Activated CD4-positive, alpha-beta T cell treated with anti-CD3 and anti-CD28 coated beads, Interleukin-2, Interleukin-6, amounts not matched to agents 100 ng/mL and 50 ng/mL, durations not matched to agents 16 hours and 8 hours (primary cell): ENCODE data around the gene THSD4.

Source experiments
- DNase-seq: peaks from one replicate; pipeline ENCODE4 v3.0.0-alpha.2; 2020

THSD4 gene

DNA sequence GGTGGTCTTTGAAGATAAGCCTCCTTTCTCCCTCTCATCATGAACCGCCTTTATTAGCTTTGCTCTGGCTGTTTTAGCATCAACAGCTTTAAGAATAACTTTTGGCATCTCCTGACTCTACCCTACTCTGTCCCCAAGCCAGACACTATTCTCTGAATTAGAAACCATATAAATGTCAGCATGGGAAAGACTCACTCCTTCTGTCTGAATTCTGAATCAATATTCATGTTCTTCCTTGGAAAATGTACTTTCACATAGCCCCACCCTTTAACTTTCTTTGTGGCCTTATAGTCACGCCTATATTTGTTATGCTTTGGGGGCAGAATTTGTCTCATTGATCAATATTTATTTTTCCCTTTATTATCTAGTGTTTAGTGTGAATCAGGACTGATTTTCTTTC is 563.3 kb downstream of the THSD4 start:
- DNase-seq = no peak

DNA sequence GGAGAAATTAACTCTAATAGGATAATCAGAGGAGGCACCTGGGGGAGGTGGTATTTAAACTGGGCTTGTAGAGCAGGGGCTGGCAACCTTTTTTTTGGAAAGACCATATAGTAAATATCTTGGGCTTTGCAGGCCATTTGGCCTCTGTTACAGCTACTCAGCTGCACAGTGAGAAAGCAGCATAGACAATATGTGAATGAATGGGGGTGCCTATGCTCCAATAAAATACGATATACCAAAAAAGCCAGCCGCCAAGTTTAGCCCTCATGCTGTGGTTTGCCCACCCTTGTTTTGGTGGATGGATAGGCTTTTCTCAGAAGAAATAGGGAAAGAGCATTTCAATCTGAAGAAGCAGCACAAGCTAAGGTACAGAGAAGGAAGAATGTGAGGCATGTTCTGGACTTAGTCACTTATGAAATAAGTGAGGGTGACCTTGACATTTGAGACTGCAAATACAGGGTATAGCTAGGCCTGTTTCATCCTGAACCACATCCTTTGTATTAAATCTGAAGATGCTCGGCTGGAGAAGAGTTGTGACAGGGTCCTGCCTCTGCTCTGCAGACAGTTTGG is 564.0 kb downstream of the THSD4 start:
- no peak for DNase-seq

DNA sequence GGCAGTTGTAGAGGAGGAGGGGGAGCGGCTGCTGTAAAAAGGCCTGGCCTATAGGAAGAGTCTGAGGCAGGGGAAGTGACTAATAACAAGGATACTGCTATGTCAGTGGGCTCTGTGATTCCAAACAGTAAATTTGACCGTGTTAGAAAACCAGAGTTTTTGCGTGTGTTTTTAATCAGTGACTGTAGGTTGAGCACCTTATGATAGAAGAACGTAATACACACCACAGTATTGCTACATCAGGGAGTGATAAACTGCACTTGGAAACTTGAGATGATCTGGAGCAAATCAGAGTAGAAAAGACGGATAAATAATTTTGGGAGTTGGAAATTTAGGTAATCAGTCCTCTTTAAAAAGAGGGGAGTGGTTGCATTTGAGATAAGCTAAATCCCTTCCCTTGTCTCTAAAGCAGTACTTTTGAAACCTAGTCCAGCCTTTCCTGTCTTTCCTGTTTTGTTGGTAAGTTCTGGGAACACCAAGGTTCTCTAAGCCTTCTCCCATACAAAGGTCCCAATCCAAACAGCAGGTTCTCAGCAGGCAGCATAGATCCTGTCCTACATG is 564.6 kb downstream of the THSD4 start:
- peak; percentile 82 for DNase-seq

DNA sequence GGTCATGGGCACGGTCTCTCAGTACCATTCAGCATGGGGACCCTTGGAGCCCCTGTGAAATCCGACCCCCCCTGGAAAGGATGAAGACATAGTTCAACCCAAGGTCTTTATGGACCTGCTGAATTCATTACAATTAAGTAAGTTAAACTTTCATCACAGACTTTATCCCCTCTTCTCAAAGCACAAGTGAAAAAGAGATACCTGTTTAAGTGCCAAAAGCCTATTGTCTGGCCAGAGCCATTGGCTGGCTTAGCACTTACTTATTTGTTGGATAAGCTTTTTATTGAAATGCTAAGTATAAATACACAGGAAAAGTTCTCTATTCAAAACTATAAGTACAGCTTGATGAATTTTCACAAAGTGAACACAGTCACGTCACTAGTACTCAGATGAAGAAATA is 566.7 kb downstream of the THSD4 start:
- no peak for DNase-seq

DNA sequence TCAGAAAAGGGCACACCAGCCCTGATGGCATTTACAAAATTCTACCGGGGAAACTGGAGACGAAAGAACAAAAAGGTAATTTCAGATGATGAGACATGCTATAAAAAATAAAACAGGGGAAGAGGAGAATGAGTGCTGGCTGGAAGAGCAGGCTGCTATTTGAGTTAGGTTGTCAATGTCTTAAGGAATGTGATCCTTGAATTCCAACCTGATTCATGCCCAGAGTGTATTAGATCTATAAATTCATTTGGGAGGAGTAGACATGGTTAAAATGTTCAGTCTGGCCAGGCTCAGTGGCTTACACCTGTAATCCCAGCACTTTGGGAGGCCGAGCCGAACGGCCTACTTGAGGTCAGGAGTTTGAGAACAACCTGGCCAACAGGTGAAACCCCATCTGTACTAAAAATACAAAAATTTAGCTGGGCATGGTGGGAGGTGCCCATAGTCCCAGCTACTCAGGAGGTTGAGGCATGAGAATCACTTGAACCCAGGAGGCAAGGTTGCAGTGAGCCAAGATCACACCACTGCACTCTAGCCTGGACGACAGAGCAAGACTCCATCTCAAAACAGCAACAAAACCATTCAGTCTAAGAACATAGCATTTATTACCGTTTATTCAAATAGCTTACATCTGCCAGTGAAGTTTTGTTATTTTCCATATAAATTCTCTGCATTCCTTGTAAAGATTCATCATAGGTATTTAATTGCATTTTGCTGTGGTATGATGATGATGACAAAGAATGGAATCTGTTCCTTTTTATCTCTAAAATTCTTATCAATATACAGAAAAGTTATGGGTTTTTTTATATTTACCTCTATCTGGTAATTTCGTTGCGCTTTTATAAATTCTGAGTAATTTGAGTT is 568.4 kb downstream of the THSD4 start:
- DNase-seq = no peak

DNA sequence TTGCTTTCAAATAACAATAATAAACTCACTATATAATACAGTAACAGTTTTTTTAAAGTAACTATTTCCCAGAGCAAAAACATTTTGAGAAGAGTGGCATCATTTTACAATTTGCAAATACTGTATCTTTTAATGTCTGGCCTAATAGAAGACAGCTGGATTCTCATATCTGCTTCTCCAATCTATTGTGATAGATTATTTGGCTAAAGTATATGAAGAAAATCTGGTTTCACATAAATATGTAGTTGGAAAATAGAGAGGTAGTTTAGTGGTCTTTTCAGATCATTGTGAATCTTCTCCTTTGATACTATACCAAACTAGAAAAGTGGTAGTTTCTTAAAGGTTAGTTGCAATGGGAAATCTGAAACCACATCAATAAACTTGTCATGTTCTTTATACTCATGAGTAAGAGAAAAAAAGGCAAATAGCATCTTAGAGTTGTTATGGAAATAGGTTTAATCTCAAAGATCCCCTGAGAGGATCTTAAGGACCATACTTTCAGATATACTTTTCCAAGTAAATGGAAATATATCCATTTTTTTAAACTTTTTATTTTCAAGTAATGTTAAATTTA is 570.2 kb downstream of the THSD4 start:
- no peak for DNase-seq

DNA sequence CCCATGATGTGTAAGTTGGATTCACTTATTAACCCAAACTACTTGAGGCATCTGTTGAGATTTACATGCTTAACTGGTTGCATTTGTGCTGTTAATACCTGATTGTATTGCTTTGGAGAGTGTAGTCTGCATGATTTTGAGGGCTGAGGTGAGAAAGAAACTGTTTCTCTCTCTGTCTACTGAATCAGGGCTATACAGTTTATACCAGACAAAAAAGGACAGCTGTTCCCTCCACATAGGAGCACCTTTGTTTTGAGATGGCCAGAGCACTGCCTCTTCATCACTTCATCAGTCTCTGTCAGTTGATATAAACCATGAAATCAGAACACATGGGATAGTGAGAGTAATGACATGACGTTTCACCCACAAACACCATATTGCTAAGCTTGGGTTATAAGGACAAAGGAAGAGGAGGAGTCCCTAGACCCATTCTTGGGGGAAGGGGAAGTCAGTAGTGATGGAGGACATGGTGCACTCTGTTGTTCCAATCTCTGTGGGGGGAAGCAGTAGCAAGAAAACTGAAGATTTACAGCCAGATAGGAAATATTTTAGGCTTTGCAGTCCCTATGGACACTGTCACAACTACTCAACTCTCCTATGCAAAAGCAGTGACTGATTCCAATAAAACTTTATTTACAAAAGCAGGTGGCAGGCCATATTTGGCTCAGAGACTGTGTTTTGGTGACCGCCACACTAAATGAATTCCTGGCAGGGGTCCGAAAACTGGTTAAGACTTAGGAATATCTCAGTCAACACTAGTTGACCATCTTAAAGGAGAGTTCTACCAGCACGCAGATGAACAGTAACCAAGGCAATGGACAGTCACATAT is 571.2 kb downstream of the THSD4 start:
- DNase-seq = no peak

DNA sequence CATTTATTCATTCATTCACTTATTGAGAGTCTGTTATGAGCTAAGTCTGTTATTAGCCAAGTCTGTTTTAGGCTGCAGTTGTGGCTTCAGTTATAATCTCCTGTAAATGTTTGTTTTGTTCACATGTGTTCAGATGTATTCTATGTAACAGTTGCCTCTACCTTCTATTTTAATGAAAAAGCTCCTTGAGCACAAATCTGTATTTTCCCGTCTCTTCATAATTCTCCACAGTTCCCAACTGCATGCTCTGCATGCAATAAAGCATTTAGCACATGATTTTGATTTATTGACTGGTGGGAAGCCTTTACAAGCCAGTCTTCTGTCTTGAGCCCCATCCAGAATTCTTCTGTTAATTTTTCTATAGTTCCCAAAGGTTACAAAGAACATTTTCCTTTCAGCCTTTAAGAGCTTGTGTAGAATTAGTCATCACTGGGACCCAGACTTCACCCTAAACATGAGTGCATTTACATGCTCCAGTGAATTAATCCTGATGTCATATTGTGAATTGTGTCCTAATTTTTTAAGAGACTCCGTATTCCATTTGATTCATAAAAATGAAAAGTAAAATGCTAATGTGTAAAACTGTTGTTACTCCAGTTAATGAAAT is 572.7 kb downstream of the THSD4 start:
- no peak for DNase-seq

DNA sequence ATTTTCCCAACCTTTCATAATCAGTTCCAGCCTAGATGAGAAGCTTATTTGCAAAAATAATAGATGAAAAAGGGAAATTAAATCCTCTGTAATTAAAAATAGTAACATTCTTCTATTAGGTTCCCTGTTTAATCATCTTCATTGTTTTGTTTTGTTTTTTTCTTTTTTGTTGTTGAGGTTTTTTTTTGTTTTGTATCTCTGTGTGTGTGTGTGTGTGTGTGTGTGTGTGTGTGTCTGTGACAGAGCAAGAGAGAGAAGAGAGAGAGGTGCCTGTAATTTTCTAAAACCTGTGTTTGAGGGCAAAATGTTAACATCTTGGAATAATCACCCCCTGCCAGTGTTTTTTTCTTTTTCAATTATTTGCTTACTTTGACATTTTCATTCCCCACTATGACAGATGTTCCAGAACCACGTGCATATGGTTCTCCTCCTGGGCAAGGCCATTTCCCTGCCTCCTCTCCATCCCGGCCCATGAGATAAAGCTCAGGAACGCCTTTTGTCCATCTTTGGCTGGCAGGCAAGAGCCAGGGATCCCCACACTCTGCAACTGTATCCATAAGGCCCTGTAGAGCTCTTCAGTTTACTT is 573.3 kb downstream of the THSD4 start:
- no peak for DNase-seq

DNA sequence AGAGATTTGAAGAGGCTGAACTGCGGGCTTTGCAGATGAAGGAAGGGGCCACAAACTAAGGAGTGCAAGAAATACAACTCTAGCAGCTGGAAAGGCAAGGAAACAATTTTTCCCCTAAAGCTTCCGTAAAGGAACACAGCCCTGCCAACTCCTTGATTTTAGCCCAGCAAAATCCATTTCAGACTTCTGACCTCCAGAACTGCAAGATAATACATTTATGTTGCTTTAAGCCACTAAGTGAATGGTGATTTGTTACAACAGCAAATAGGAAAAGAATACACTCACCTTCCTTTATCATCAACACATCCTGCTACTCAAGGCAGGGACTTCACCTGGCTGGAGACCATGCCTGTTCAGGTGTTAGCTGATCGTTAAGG is 575.8 kb downstream of the THSD4 start:
- no peak for DNase-seq

DNA sequence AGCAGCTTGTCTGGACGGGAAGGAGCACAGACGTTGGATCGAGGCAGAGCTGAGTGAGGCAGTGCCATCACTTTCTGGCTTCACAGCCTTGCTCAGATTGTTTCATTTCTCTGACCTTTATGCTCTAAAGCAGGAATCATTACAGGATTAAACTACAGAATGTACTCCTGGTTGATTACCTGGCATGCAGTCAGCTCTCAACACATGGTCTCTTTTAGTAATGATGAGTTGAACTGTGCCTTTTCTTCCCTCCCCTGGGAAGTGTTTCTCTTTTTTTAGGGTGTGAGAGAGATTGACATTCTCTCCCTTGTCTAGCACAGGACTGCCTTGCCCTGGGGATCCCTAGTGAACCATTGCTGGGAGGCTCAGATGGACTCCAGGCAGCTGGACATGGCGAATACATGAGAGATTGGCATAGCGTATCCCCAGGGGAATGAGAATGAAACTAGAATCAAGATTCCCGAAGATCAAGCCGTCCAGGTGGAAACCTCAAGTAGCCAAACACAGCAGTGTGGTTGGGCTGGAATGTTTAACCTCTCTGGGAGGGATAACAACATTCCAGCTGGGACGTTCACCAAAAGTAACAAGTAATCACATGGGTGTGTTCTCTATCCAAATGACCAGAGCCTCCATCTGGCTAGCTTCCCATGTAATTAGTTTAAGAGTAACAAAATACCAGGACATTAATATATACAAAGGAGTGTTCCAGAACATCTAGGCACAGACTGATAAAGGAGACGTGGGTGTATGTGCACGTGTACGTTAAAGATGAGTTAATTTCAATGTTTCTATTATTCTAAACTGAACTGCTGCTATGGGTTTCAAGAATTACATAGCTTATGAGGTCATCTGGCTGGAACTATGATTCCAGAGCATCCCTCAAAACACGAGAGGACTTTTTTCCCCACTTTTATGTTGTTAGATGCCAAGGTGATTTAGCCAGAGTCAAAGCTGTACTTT is 576.5 kb downstream of the THSD4 start:
- no peak for DNase-seq

DNA sequence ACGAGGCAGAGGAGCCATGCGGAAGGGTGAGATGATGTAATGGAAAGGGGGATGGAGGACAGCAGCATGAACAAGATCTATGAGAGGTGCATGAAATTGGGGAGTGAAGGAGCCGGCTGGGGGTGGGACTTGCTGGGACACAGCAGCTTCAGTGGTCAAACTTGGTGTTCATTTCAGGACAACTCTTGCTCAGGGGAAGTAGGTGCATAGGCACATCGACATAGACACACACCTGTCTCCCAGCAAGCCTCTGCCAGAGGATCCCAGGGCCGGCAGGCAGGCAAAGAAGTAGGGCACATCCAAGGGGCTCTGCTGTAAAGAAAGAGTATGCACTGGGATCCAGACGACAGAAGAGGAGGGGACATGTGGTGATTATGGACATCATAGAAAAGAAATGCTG is 582.0 kb downstream of the THSD4 start:
- no peak for DNase-seq

DNA sequence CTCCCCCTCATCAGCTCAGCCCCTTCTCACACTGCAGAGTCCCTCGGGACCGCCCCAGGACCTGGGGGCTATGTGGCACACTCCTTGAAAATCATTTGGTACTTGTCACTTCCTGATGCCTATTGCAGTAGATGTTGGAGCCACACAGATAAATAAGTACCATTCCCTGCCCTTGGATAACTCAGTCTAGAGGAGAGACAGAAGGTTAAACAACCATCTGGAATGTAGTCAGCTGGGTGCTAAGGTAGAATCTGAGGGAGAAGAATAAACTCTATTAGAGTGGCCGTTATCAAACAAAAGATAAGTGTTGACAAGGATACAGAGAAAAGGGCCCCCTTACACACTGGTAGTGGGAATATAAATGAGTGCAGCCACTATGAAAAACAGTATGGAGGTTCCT is 582.8 kb downstream of the THSD4 start:
- no peak for DNase-seq

DNA sequence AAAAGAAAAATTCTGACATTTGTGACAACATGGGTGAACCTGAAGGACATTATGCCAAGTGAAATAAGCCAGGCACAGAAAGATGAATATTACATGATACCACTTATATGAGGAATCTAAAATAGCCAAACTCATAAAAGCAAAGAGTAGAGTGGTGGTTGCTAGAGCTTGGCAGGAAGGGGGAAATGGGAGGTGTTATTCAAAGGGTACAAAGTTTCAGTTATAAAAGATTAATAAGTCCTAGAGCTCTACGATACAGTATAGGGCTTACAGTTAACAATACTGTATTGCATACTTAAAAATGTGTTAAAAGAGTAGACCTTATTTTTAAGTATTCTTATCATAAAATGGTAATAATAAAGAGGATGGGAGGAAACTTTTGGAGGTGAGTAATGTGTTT is 583.5 kb downstream of the THSD4 start:
- no peak for DNase-seq

DNA sequence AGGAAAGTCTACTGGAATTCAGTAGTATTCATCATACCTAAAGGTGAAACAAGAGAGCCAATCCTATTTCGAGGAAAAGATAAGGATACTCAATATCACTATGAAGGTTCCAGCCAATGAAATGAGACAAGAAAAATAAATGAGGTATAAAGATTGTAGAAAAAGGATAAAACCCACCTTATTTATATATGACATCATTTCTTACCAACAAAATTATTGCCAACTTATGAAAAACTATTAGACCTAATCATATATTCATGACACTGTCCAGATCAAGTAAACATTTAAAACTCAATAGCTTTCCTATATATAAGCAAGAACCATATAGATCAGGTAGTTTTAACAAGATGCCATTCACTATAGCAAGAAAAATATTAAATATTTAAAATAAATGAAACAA is 584.7 kb downstream of the THSD4 start:
- no peak for DNase-seq

DNA sequence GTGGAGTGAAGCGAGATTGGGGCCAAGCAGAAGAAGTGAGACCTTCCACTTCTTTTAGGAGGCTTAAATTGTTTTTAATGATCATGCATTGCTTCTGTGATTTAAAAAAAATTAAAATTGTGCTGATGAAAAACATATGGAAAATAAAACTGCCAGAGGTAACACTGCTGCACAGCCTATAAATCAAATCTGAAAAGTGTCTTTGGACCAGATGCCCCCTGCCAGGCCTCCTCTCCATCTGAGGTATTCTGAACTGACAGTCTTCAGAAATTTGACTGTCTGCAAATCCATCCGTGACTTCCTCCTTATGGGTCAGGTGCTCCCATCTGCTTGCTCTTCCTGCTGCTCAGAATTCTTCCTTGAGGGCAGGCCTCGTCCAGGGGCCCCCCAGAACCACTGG is 586.5 kb downstream of the THSD4 start:
- no peak for DNase-seq

DNA sequence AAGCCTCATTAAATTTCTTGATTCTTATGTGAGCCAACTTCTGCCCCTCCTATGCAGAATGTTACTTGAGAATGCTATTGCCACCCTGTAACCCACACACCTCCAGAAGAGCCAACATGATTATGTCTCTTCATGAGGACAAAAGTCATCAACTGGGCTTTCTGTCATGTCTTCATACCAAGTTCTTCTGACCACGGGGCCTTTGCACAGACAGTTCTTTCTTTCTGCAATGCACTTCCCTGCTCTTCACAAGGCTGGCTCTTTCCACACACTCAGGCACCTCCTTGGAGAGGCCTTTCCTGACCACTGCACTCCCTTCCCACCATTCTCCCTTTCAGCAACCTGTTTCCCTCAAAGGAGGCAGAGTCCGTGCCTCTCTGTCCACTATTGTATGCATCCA is 587.2 kb downstream of the THSD4 start:
- no peak for DNase-seq

DNA sequence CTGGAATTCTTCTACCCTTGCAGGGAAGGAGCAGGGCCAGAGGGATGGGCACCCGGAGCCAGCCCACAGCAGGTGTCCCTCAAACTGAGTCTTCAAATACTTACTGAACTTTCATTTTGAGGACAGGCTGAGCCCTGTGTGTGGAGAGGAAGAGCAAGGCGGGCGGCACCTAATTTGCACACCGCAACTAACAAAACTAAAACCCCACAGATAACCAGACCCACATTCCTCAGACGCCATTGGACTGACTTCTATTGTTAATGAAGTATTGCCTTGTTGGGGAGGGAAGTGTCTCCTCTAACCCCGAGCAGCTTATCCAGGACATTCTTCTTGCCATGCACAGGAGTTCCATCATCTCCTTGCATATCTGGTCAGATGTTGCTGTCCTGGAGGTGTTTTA is 589.9 kb downstream of the THSD4 start:
- no peak for DNase-seq

DNA sequence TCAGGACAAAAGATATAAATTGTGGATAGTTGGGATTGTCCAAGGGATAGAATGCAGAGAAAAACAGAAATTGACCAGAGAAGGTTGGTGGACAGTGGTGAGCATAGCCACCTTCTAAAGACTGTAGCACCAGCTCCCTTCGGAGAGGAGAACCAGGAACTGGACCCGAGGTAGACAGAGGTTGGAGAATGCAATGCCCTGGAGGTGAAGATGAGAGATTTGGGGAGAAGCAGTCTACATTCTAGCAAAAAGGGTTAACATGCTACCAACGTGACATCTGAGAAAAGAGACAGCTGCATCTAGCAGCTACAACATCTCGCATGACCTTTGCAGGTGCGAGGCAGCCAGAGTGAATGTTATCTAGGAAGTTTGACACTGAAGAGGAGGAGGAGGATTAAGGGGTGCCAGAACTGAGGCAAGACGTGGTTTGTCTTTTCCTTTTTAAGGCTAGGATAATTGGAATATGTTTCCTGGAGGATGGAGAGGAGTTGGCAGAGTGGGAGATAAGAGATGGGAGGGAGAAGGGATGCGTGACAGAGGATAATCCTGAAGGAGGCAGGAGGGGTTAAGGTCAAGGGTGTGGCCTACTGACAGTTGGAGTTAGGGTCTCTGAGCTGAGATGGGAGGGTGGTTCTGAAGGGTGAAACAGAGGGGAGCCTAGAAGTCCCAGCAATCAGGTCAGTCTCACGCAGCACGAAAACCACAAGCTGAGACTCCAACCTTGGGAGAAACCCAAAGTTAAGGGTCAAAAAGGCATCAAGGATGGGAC is 591.4 kb downstream of the THSD4 start:
- no peak for DNase-seq
